Stimulated activated CD4-positive, alpha-beta T cell treated with anti-CD3 and anti-CD28 coated beads, Interleukin-1b, Interleukin-23, amount 100 ng/mL, for 1 hour (primary cell): Measurements from ENCODE around the gene E4F1.

Experiments used
- DNase-seq, 2 donors: peaks; one replicate each; pipeline ENCODE4 v3.0.0-alpha.2; 2020; ENCODE audit warnings: low read depth in 2 of 2

E4F1 gene

DNA sequence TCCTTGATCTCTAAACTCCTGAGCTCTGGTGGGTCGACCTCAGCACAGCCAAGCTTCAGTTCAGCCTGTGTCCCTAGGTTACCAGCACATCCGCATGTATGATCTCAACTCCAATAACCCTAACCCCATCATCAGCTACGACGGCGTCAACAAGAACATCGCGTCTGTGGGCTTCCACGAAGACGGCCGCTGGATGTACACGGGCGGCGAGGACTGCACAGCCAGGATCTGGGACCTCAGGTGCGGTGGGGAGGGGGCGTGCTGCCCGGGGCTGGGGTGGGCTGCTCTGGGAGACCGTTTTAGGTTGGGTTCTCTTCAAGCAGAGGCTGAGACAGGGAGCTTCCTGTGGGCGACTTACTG is 17.0 kb upstream of the E4F1 start:
- no peak for DNase-seq

DNA sequence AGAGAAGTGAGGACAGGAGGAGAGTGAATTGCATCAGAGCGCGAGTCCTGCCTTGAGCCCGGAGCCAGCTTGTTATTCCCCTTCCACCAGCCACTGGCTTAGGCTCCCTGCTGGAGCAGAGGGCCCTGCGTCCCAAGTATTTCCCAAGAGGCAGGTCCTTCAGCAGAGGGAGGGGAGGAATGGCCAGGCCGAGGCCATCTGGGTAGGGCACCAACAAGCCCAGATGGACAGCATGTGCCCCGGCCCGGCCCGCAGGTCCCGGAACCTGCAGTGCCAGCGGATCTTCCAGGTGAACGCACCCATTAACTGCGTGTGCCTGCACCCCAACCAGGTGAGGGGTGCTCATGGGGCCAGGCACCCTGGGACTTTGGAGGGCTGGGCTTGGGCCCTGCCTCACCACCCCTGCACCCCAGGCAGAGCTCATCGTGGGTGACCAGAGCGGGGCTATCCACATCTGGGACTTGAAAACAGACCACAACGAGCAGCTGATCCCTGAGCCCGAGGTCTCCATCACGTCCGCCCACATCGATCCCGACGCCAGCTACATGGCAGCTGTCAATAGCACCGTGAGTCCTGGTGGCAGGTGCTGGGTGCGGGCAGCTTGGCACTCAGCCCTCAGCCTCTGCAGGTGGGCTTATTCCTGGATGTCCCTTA is 16.5 kb upstream of the E4F1 start:
- DNase-seq: no peak

DNA sequence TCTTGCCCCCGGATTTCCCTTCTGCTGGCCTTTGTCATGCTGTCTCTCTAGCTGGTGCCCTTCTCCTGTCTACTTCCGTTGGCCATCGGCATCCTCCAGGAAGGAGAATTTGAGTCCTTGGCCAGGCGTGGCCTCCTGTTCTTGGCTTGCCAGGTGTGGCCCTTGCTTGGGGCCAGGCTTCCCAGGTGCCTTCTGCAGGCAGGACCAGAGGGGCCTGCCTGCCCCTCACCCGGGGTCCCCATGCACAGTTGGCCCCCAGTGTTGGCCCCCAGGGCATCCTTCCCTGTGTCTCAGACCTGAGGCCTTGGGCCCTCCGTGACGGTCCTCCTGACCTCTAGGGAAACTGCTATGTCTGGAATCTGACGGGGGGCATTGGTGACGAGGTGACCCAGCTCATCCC is 15.5 kb upstream of the E4F1 start:
- DNase-seq: no peak

DNA sequence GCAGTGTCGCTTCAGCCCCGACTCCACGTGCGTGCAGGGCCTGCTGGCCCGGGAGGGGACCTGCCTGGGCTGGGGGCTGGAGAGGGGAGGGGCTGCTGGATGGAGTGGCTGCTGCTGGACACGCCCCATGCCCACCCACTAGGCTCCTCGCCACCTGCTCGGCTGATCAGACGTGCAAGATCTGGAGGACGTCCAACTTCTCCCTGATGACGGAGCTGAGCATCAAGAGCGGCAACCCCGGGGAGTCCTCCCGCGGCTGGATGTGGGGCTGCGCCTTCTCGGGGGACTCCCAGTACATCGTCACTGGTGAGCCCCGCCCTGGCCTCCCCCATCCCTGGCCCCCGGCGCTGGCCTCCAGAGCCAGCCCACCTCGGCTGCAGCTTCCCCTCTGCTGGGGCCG is 15.1 kb upstream of the E4F1 start:
- no peak for DNase-seq

DNA sequence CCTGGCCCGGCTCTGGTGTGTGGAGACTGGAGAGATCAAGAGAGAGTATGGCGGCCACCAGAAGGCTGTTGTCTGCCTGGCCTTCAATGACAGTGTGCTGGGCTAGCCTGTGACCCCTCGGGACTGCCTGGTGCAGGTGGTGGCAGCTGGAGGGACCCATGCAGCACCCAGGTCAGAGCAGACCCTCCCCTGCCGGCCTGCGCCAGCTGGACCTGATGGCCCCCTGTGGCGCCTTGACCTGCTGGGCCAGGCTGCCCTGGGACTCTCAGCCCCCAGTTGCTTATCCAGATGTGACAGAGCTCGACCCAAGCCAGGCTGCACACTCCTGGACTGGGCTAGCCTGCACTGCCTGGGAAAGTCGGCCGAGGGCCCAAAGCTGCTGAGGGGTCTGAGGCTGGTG is 14.6 kb upstream of the E4F1 start:
- no peak for DNase-seq

DNA sequence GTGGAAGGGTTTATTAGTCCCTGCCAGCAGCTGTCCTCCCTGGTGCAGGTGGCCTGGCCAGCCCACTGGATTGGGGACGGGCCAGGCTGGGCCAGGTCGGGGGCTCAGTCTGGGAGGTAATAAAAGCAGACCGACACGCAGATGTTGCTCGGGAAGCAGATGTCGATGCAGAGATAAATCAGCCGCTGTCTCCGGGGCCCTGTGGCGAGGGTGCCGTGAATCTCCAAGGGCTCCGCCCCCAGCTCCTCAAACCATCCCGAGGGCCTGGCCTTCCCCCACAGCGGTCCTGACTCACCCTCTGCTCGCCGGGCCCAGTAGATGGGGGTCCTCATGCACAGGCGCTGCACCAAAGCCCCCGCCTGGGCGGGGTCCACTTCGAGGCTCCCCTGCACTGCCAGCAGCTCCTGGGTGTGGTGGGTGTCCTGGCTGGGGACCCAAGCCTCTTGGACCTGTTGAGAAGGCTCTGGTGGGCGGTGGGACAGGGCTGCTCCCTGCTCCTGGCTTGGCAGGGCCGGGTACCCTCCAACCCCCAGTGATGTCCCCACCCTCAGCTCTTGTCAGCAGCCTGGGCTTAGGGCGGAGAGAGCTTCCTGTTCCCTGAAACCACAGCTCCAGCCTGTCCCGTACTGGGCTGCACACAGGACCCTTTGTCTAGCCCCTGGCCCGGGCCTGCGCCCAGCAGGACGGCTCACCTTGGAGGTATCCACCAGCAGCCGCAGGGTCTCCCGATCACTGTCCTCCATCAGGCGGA is 14.0 kb upstream of the E4F1 start:
- DNase-seq: no peak

DNA sequence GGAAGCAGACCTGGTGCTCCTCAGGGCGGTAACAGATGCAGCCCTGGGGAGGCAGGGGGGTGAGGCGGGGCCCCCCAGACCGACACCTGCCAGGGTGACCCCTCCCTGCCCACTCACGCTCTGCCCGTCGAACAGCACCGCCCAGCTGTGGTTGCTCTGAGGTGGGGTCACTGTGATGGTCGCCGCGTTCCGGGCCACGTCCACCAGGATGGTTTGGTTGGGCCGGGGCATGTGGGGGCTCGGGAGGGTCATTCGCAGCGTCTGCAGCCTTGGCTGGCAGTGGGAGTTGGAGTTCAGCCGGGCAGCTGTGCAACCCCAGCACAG is 13.4 kb upstream of the E4F1 start:
- DNase-seq: no peak

DNA sequence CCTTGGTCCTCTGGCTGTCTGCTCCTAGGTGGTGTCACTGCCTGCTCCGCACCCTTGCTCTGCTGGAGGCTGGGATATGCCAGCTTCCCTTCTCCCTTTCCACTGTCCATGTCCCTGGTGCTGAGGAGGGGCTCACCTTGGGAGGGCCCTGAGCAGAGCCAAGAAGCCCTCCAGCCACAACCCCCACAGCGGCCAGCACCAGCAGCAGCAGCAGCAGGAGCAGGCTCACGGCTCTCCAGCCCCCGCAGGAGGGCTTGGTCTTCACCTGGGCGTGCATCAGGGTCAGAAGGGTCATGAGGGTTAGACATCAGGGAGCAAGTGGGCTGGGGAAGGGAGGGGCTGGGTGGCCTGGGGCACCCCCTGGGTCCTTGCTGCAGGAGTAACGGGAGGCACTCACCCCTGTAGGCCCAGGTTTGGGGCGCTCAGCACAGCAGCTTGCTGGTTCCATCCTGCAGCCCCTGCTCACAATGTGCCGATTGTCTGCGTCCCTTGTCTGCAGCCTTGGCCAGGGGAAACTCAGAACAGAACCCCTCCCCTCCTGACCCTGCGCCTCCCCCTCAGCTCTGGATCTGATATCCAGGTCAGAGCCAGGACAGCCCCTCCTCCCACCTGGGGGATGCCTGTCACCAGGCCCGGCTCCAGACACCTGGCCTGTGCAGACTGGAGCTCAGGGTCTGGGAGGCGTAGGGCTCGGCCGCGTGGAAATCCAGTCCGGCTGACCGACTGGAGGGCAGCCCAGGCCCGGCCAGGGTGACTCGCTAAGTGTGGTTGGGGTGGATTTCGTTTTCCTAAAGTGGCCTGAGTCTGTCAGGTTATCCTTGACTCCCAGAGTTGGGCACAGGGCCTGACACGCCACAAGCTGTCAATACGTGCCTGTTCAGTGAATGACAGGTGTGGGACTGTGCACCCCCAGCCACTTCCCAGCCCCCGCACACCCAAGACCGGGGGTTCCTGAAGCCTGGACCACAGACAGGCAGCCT is 12.7 kb upstream of the E4F1 start, which contains the start of gene BRICD5:
Gene BRICD5 (minus strand): TSS at position 478 of the 980 bp plus-strand sequence. CDS start 30 bp downstream, at position 448.
- DNase-seq: no peak

GRCh38 chr16:2211923-2212347 is 11.5 kb upstream of the E4F1 start:
- DNase-seq: no peak

DNA sequence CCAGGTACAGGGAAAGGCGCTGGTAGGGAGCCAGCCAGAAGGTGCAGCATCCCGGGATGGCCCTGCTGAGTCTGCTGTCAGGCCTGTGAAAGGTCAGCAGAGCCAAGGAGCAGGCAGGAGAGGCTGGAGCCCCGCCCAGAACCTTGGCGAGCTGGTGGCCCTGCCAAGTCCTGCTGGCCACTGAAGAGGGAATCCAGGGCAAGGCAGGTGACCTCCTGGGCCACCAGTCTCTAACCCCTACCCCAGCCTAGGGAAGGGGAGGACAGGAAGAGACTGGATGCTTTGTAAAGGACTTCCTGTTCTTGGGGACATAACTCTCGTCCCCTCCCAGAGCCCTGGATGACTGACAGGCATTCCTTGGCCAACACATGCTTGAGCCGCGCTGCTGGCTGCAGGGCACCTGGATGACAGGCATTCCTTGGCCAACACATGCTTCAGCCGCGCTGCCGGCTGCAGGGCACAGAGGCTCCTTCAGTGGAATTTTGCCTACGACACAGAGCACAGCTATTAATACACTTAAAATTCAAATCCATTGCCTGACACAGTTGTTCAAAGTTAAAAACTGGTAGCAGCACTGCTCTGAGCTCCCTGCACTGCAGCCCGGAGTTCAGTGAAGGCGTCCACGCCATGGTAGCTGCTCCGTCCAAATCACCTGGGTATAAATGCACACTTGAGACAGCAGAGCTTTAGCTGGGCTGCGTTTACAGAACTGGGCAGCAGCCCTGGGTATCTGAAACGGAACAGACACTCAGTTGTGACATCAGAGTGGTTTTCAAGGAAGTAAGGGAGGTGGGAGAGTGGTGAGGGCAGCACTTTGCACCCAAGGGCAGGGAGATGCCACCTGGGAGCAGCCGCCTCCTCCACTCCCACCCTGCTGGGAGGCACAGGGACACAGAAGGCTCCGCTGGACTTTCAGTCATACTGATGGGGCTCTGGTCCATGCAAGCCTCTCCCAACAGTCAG is 10.7 kb upstream of the E4F1 start:
- DNase-seq: no peak

DNA sequence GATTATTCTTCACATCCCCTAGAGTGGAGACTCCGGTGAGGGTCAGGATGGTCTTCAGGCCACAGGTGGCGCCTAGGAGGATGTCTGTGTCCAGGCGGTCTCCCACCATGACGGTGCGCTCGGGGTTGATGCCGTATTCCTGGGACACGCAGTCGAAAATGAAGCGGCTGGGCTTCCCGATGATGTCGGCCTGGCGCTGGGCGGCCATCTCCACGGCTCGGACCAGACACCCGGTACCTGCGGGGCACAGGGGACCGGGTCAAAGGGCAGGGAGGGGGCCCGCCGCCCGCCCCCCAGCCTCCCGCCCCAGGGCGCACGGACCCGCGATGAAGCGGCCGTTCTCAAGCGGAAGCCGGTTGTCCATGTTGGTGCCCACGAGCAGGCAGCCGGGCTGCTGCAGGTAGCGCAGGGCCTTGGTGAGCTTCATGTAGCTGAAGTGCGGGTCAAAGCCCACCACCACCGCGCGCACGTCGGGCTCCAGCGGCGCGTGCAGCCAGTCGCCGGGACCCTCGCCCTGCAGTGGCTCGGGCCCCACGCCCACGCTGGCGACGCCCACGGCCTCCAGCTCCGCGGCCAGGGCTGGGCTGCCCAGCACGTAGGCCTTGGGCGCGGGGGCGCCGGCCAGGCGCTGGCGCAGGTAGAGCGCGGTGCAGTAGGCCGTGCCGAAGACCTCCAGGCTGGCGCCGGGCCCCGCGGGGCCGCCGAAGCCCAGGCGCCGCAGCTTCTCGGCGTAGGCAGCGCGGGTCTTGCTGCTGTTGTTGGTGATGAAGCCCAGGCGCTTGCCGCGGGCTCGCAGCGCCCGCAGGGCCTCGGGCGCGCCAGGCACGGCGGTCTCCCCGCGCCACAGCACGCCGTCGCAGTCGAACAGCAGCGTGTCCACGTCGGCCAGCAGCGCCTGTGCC is 9.3 kb upstream of the E4F1 start:
- DNase-seq: no peak

- no peak for DNase-seq
Observed at GRCh38 chr16:2214719-2214968, 8.7 kb upstream of the E4F1 start, which contains the start of gene PGP. Gene PGP, minus strand, starts transcription at chr16:2214840. Its CDS starts 63 bp downstream, at chr16:2214777.

DNA sequence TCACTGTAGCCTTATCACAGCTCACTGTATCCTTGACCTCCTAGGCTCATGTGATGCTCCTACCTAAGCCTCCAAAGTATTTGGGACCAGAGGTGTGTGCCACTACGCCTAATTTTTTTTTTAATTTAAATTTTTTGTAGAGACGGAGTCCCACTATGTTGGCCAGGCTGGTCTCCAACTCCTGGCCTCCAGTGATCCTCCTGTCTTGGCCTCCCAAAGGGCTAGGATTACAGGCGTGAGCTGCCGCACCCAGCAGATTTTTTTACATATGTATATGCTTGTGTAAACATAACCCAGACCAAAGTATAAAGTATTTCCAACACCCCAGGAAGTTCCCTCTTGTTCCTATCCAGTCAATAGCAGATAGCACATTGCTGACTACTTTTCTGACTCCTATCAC is 7.1 kb upstream of the E4F1 start:
- no peak for DNase-seq

GRCh38 chr16:2223942-2224486 is 623 bp downstream of the E4F1 start:
- no peak for DNase-seq

GRCh38 chr16:2226245-2226793 is 2.9 kb downstream of the E4F1 start:
- no peak for DNase-seq

GRCh38 chr16:2226918-2227317 is 3.5 kb downstream of the E4F1 start:
- DNase-seq: no peak

DNA sequence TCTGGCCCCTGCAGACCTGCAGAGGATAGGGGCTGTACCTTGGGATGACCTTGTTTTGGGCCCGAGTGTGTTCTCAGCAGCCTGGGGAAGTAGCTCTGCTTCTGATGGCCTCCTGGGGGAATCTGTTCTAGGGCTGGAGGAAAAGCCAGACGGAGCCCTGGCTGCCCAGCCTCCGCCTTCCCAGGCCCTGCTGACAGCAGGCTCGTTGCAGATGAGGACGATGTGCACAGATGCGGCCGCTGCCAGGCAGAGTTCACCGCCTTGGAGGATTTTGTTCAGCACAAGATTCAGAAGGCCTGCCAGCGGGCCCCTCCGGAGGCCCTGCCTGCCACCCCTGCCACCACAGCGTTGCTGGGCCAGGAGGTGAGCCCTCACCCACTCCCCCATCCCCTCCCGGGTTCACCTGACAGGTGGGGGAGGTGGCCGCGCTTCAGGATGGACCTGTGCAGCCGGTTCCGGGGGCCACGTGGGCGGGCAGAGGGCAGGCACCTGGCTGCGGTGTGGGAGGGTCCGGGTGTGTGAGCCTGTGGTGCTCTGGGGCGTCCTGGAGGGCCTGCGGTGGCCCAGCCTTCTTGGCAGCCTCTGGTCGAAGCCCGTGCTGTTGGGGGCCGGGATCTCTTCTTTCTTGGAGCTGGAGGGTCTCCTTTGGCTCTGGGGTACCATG is 4.9 kb downstream of the E4F1 start:
- no peak for DNase-seq

DNA sequence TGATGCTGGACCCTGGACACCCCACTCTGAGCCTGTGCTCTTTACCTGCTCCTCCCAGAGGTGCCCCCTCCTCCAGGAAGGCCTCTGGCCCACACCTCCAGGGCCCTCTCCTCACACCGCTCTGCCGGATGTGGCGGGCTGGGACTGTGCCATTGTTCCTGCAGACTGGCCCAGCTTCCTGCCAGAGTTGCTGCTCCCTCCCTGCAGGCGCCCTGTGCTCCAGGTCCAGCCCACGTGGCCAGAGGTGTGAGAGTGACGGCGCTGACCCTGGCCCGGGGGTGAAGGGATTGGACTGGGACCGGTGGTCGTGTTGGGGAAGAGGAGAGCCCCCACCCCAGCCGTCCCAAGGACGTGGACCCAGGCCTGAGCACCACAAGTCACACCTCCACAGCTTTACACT is 5.7 kb downstream of the E4F1 start:
- no peak for DNase-seq

DNA sequence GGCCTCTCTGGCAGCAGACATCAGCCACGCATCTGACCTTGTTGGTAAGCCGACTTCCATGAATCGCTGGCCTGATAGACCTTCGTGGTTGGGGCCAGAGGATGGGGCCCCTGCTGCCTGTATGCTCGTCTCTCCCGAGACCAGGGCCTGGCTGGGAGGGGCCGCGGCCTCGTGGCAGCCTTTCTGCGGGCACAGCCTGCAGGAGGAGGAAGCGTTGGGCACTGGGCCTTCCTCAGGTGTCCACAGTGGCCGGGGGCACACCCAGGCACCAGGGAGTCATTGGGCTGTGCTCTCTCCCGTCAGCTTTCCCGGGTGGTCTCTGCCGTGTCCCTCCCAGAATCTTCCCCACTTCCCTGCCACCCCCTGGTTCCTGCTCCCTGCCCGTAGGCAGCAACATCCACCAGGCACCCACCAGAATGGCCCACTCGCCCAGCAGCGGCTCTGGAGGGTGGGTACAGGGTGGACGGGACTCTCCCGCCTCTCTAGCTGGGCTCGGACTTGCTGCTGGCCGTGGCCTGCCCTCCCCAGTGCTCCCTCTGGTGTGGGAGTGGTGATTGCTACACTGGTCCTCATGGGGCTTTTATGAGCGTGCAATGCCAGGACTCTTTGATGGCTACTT is 6.3 kb downstream of the E4F1 start:
- no peak for DNase-seq
